H9 (cell line): ENCODE measurements around the gene SLC6A19. TPM values are rescaled to one million over a fixed set of nuclear protein-coding genes. Genes with fewer than 3 reads are reported as not detected.
A peak's percentile ranks its signal among the peaks of the same experiment; 100 is the strongest.

Experiments used
- DNase-seq: peaks from one replicate; pipeline ENCODE4 v3.0.0-alpha.2; 2017
- H2AFZ ChIP-seq: one replicate; pipeline ENCODE4 v1.6.1; 2013; ENCODE audit warnings: mild to moderate bottlenecking, low read length, control low read depth, moderate library complexity
- H2AK5ac ChIP-seq: 2 replicates; pipeline ENCODE4 v1.6.1; 2013; ENCODE audit warnings: low read length, control low read depth, mixed read lengths; ENCODE audit not compliant: insufficient read length
- H2BK120ac ChIP-seq: one replicate; pipeline ENCODE4 v1.6.1; 2013; ENCODE audit warnings: low read depth, mild to moderate bottlenecking, low read length, control low read depth, inconsistent platforms; ENCODE audit not compliant: poor library complexity, severe bottlenecking
- H2BK12ac ChIP-seq: 2 replicates; pipeline ENCODE4 v1.6.1; 2013; ENCODE audit warnings: low read length, control low read depth, mixed read lengths, low read depth; ENCODE audit not compliant: insufficient read length
- H2BK15ac ChIP-seq: 2 replicates; pipeline ENCODE4 v1.6.1; 2013; ENCODE audit warnings: low read depth, low read length, control low read depth
- H2BK20ac ChIP-seq: one replicate; pipeline ENCODE4 v1.6.1; 2013; ENCODE audit warnings: low read depth, mild to moderate bottlenecking, low read length, control low read depth, inconsistent platforms; ENCODE audit not compliant: poor library complexity, severe bottlenecking
- H2BK5ac ChIP-seq: 2 replicates; pipeline ENCODE4 v1.6.1; 2013; ENCODE audit warnings: low read length, control low read depth, mixed read lengths; ENCODE audit not compliant: insufficient read length
- H3K14ac ChIP-seq: 2 replicates; pipeline ENCODE4 v1.6.1; 2013; ENCODE audit warnings: low read length, control low read depth; ENCODE audit not compliant: insufficient read depth
- H3K18ac ChIP-seq: 2 replicates; pipeline ENCODE4 v1.6.1; 2013; ENCODE audit warnings: low read depth, mild to moderate bottlenecking, mixed read lengths, low read length, control low read depth; ENCODE audit not compliant: insufficient read length
- H3K23ac ChIP-seq: 2 replicates; pipeline ENCODE4 v1.6.1; 2013; ENCODE audit warnings: low read length, control low read depth, mixed read lengths, low read depth; ENCODE audit not compliant: insufficient read length
- H3K23me2 ChIP-seq: 2 replicates; pipeline ENCODE4 v1.6.1; 2013; ENCODE audit warnings: low read depth, mild to moderate bottlenecking, mixed read lengths, low read length, control low read depth; ENCODE audit not compliant: insufficient read length, poor library complexity, severe bottlenecking
- H3K27ac ChIP-seq: 2 replicates; pipeline ENCODE4 v1.5.1; 2013; ENCODE audit warnings: low read length, control low read depth, mixed read lengths, low read depth; ENCODE audit not compliant: insufficient read length
- H3K27me3 ChIP-seq: 2 replicates; pipeline ENCODE4 v1.6.1; 2013; ENCODE audit warnings: low read length, control low read depth, inconsistent platforms; ENCODE audit not compliant: insufficient read depth
- H3K4ac ChIP-seq: 2 replicates; pipeline ENCODE4 v1.6.1; 2013; ENCODE audit warnings: low read depth, mild to moderate bottlenecking, control low read depth, inconsistent platforms, low read length, moderate library complexity
- H3K4me1 ChIP-seq: 2 replicates; pipeline ENCODE4 v1.6.1; 2013; ENCODE audit warnings: low read length, control low read depth, inconsistent platforms; ENCODE audit not compliant: insufficient read depth
- H3K4me2 ChIP-seq: 2 replicates; pipeline ENCODE4 v1.6.1; 2013; ENCODE audit warnings: low read length, control low read depth, mixed read lengths; ENCODE audit not compliant: insufficient read length, insufficient read depth
- H3K56ac ChIP-seq: 2 replicates; pipeline ENCODE4 v1.6.1; 2013; ENCODE audit warnings: low read depth, mild to moderate bottlenecking, mixed read lengths, low read length, control low read depth; ENCODE audit not compliant: insufficient read length
- H3K79me1 ChIP-seq: 2 replicates; pipeline ENCODE4 v1.6.1; 2013; ENCODE audit warnings: low read depth, mild to moderate bottlenecking, moderate library complexity, low read length, control low read depth, inconsistent platforms; ENCODE audit not compliant: insufficient read depth, poor library complexity, severe bottlenecking
- H3K79me2 ChIP-seq: 2 replicates; pipeline ENCODE4 v1.6.1; 2013; ENCODE audit warnings: low read length, control low read depth, inconsistent platforms; ENCODE audit not compliant: insufficient read depth
- H3K9ac ChIP-seq: 2 replicates; pipeline ENCODE4 v1.6.1; 2013; ENCODE audit warnings: low read length, control low read depth, mixed read lengths; ENCODE audit not compliant: insufficient read length; ENCODE audit errors: extremely low read depth
- H3K9me3 ChIP-seq: one replicate; pipeline ENCODE4 v1.6.1; 2013; ENCODE audit warnings: low read depth, low read length, inconsistent platforms; ENCODE audit not compliant: control insufficient read depth
- H3T11ph ChIP-seq: one replicate; pipeline ENCODE4 v1.6.1; 2013; ENCODE audit warnings: mild to moderate bottlenecking, low read length, control low read depth, inconsistent platforms
- H4K20me1 ChIP-seq: one replicate; pipeline ENCODE4 v1.6.1; 2013; ENCODE audit not compliant: control insufficient read depth, insufficient read length, insufficient read depth
- H4K5ac ChIP-seq: 2 replicates; pipeline ENCODE4 v1.6.1; 2013; ENCODE audit warnings: low read depth, mild to moderate bottlenecking, mixed read lengths, low read length, control low read depth; ENCODE audit not compliant: insufficient read length
- H4K8ac ChIP-seq: replicated peaks from 2 replicates; pipeline ENCODE4 v1.6.1; 2013; ENCODE audit warnings: low read length, control low read depth, mixed read lengths, low read depth; ENCODE audit not compliant: insufficient read length
- H4K91ac ChIP-seq: 2 replicates; pipeline ENCODE4 v1.6.1; 2013; ENCODE audit warnings: low read depth, mild to moderate bottlenecking, moderate library complexity, mixed read lengths, low read length, control low read depth; ENCODE audit not compliant: insufficient read length
- H3K27ac Mint-ChIP-seq, 3 experiments: 2 replicates in 2 of 3; 3 replicates in 1 of 3; pipeline ENCODE4 v1.8.0; 2020 to 2021; ENCODE audit warnings: mixed read lengths in 3 of 3, mild to moderate bottlenecking in 1 of 3, moderate library complexity in 1 of 3
- H3K27me3 Mint-ChIP-seq: 2 replicates; pipeline ENCODE4 v1.8.0; 2021; ENCODE audit warnings: low read depth, mild to moderate bottlenecking, moderate library complexity, mixed read lengths
- H3K36me3 Mint-ChIP-seq, 3 experiments: 2 replicates in 2 of 3; 3 replicates in 1 of 3; pipeline ENCODE4 v1.8.0; 2020 to 2021; ENCODE audit warnings: low read depth in 3 of 3, mixed read lengths in 3 of 3; ENCODE audit not compliant: insufficient read depth in 1 of 3
- H3K4me1 Mint-ChIP-seq, 2 experiments: 2 replicates each; pipeline ENCODE4 v1.8.0; 2020; ENCODE audit warnings: mixed read lengths in 2 of 2
- H3K4me3 Mint-ChIP-seq, 2 experiments: 2 replicates in 1 of 2; 3 replicates in 1 of 2; pipeline ENCODE4 v1.8.0; 2020 to 2021; ENCODE audit warnings: mild to moderate bottlenecking in 2 of 2, mixed read lengths in 2 of 2, moderate library complexity in 1 of 2
- H3K9me3 Mint-ChIP-seq, 2 experiments: 2 replicates in 1 of 2; 3 replicates in 1 of 2; pipeline ENCODE4 v1.8.0; 2020; ENCODE audit warnings: mild to moderate bottlenecking in 2 of 2, mixed read lengths in 2 of 2, moderate library complexity in 1 of 2
- WGBS: extraction: QIAGEN DNeasy Blood & Tissue Kit; methylation state at CpG from one replicate; pipeline ENCODE4 v1.1.7; 2013; ENCODE audit warnings: missing lambda C conversion rate, low lambda C conversion rate, mixed read lengths; ENCODE audit not compliant: insufficient read length; ENCODE audit errors: extremely low coverage; 5-methylcytosine and 5-hydroxymethylcytosine counted together
- total RNA-seq: library from RNA; stranded (reverse); gene quantifications from 2 replicates; pipeline ENCODE4 v1.2.1, GENCODE V29; 2021
- TF ChIP-seq, protein P1 (sequence below): fragments of 200-600 bp; sonication (generic); conservative IDR thresholded peaks from 3 replicates; pipeline ENCODE4 v1.8.0; 2021; ENCODE audit warnings: antibody characterized with exemption, mild to moderate bottlenecking

The SLC6A19 gene
- total RNA-seq, 1 experiment from 2014 or later: not detected

DNA sequence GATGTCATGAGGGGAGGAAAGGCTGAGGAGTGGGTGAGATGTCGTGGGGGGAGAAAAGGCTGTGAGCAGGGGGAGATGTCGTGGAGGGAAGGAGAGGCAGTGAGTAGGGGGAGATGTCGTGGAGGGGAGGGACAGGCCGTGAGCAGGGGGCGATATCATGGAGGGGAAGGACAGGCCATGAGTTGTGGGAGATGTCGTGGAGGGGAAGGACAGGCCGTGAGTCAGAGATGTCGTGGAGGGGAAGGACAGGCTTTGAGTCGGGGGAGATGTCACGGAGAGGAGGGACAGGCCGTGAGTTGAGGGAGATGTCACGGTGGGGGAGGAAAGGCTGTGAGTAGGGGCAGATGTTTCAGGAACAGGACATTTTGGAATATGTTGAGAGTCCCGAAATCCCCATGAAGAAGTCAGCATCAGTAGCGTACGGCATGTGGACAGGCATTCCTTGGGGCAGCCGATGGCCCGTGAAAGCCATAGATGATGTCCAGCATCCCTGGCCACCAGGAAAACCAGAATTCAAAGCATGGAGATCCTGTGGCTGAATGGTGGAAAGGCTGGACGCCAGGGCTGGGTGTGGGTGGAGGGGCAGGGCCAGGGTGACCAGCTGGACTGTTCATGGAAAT, 8.3 kb upstream of the SLC6A19 start:
- Histone ChIP-seq H3K14ac (no peak overlapping the region), H3K4me2 (no peak overlapping the region), H3K27ac (no peak overlapping the region), H2BK15ac (no peak overlapping the region), H4K5ac (no peak overlapping the region), H2BK12ac (no peak overlapping the region), H3K79me2 (no peaks in the 10 kb centered on the region), H3T11ph (no peak overlapping the region), H2BK5ac (no peak overlapping the region), H3K9me3 (no peaks in the 10 kb centered on the region), H3K4me1 (no peaks in the 10 kb centered on the region), H2AFZ (no peak overlapping the region), H3K56ac (no peak overlapping the region), H3K9ac (no peak overlapping the region), H3K4ac (no peak overlapping the region), H2BK20ac (no peak overlapping the region), H2BK120ac (no peak overlapping the region), H4K8ac (no peak overlapping the region), H2AK5ac (no peak overlapping the region), H3K23me2 (no peaks in the 10 kb centered on the region), H3K79me1 (no peaks in the 10 kb centered on the region), H3K27me3 (no peaks in the 10 kb centered on the region), H4K91ac (no peak overlapping the region), H3K18ac (no peak overlapping the region), H3K23ac (no peak overlapping the region), H4K20me1 (no peaks in the 10 kb centered on the region)
- TF ChIP-seq, protein P1, sequence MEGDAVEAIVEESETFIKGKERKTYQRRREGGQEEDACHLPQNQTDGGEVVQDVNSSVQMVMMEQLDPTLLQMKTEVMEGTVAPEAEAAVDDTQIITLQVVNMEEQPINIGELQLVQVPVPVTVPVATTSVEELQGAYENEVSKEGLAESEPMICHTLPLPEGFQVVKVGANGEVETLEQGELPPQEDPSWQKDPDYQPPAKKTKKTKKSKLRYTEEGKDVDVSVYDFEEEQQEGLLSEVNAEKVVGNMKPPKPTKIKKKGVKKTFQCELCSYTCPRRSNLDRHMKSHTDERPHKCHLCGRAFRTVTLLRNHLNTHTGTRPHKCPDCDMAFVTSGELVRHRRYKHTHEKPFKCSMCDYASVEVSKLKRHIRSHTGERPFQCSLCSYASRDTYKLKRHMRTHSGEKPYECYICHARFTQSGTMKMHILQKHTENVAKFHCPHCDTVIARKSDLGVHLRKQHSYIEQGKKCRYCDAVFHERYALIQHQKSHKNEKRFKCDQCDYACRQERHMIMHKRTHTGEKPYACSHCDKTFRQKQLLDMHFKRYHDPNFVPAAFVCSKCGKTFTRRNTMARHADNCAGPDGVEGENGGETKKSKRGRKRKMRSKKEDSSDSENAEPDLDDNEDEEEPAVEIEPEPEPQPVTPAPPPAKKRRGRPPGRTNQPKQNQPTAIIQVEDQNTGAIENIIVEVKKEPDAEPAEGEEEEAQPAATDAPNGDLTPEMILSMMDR: no peak
- Mint-ChIP-seq H3K4me1 (0 out of 4 replicates have a peak, but pooled peaks cover 0 to 2% of the 10 kb centered on the region in 2 experiments), H3K9me3 (no peaks in the 10 kb centered on the region), H3K27me3 (peaks cover 20% of the 10 kb centered on the region), H3K27ac (peak overlapping the region in 1 of 3 experiments; percentile 56; a peak in 1 of 7 replicates), H3K36me3 (no peaks in the 10 kb centered on the region), H3K4me3 (no peak overlapping the region)
- DNase-seq: no peak
- WGBS: no CpG with 5 or more reads among the region's 18 CpGs
